BJ (cell line): ENCODE measurements around the gene SPSB1. TPM values are rescaled to one million over a fixed set of nuclear protein-coding genes. Genes with fewer than 3 reads are reported as not detected.

Experiments
- CTCF ChIA-PET: fragments of 350-600 bp; formaldehyde crosslinking; extraction: SDS; loops from one replicate; lab custom pipeline; 2021; ENCODE audit warnings: antibody characterized with exemption, inconsistent platforms; lab: Yijun Ruan, JAX
- POLR2A ChIA-PET: fragments of 300-600 bp; sonication (Branson Sonifier 250); formaldehyde crosslinking; extraction: SDS; loops from one replicate; lab custom pipeline; 2021; ENCODE audit warnings: antibody characterized with exemption; lab: Charles Lee
- DNase-seq: peaks from one replicate; pipeline ENCODE4 v3.0.0-alpha.2; 2011; ENCODE audit warnings: low read depth
- H3K27me3 ChIP-seq: 2 replicates; pipeline ENCODE4 v1.6.0; 2011; ENCODE audit warnings: low read length; ENCODE audit not compliant: control insufficient read depth, insufficient read depth
- H3K36me3 ChIP-seq: 2 replicates; pipeline ENCODE4 v1.5.1; 2011; ENCODE audit warnings: low read length; ENCODE audit not compliant: control insufficient read depth, insufficient read depth
- H3K4me3 ChIP-seq: 2 replicates; pipeline ENCODE4 v1.5.1; 2011; ENCODE audit warnings: low read depth, mild to moderate bottlenecking, control low read depth, low read length
- CTCF ChIP-seq: IDR thresholded peaks from 2 replicates; pipeline ENCODE4 v1.5.1; 2011; ENCODE audit warnings: low read depth, mild to moderate bottlenecking, control low read depth, inconsistent platforms, low read length, moderate library complexity; ENCODE audit not compliant: insufficient read depth
- polyA plus RNA-seq: library from polyadenylated mRNA; depleted of rRNA; stranded (reverse); fragments of >200 nt; gene quantifications from 2 replicates; pipeline ENCODE4 v1.2.3, GENCODE V29; 2011

SPSB1 gene
- polyA plus RNA-seq, 1 experiment = 19.8 TPM

GRCh38 chr1:9402717-9403225 lies 110.1 kb downstream of the SPSB1 start:
- no peaks in the 10 kb centered on the region for H3K36me3 ChIP-seq
- DNase-seq = no peak
- ChIA-PET CTCF (no interaction called here), POLR2A (no interaction called here)
- no peak overlapping the region for H3K4me3 ChIP-seq
- H3K27me3 ChIP-seq = no peaks in the 10 kb centered on the region
- TF ChIP-seq CTCF = no peak

GRCh38 chr1:9404117-9404914 lies 111.6 kb downstream of the SPSB1 start:
- TF ChIP-seq CTCF = no peak
- no peak overlapping the region for H3K4me3 ChIP-seq
- H3K27me3 ChIP-seq = no peaks in the 10 kb centered on the region
- no peaks in the 10 kb centered on the region for H3K36me3 ChIP-seq
- ChIA-PET POLR2A (no interaction called here), CTCF (no interaction called here)
- no peak for DNase-seq

- TF ChIP-seq CTCF = no peak
- CTCF ChIA-PET = no interaction called here
- Histone ChIP-seq H3K4me3 (no peak overlapping the region), H3K36me3 (no peaks in the 10 kb centered on the region), H3K27me3 (no peaks in the 10 kb centered on the region)
- POLR2A ChIA-PET = no interaction called here
- DNase-seq = no peak
Measured at GRCh38 chr1:9406111-9406510, 113.4 kb downstream of the SPSB1 start.

- TF ChIP-seq CTCF = no peak
- DNase-seq = peak; percentile 16
- POLR2A ChIA-PET = no interaction called here
- CTCF ChIA-PET = no interaction called here
- Histone ChIP-seq H3K4me3 (no peak overlapping the region), H3K27me3 (no peaks in the 10 kb centered on the region; the same call in 1 of the 2 replicates), H3K36me3 (no peaks in the 10 kb centered on the region)
Measured at GRCh38 chr1:9410737-9411297, 118.1 kb downstream of the SPSB1 start.
